ENCODE measurements around the gene MTERF1.

MTERF1 gene

DNA sequence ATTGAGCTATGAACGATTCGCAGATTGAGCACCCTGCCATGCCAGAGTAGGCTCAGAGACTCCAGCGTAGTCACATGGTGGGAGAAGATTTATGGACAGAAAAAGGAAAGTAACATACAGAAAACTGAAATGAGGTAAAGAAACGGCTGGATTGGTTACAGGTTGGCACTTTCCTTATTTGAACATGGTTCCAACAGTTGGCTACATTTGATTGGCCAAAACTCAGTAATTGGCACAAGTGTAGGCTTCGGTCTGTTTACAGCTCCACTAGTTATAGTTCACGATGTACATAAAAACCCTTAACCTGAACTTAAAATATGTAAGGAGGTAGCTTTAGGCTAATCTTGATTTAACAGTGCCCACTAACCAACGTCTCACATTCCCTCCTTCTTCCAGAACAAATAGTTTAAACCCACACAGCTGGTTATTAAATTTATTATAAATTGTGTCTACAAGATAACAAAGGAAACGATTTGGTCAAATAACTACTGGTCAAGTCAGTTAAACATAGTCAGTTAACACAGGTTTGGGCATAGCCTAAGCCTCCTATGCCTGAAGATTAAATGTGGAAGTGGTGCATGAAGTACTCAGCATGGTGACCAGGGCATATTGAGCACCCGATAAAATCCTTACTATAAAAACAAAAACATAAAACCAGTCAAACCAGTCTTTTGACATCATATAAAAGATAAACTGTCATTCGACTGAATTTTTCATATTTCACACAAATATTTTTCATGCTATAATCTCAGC is 17.9 kb upstream of the MTERF1 start:
- TF ChIP-seq FOXP2 (optimal IDR thresholded peaks at IDR 0.05; ENCODE audit: borderline replicate concordance, extremely low read depth, extremely low read length, insufficient read depth): no peak
- TF ChIP-seq POLR2AphosphoS5 (IDR thresholded peaks at IDR 0.05; ENCODE audit: low read depth, low read length): no peak
- TF ChIP-seq, protein P1, sequence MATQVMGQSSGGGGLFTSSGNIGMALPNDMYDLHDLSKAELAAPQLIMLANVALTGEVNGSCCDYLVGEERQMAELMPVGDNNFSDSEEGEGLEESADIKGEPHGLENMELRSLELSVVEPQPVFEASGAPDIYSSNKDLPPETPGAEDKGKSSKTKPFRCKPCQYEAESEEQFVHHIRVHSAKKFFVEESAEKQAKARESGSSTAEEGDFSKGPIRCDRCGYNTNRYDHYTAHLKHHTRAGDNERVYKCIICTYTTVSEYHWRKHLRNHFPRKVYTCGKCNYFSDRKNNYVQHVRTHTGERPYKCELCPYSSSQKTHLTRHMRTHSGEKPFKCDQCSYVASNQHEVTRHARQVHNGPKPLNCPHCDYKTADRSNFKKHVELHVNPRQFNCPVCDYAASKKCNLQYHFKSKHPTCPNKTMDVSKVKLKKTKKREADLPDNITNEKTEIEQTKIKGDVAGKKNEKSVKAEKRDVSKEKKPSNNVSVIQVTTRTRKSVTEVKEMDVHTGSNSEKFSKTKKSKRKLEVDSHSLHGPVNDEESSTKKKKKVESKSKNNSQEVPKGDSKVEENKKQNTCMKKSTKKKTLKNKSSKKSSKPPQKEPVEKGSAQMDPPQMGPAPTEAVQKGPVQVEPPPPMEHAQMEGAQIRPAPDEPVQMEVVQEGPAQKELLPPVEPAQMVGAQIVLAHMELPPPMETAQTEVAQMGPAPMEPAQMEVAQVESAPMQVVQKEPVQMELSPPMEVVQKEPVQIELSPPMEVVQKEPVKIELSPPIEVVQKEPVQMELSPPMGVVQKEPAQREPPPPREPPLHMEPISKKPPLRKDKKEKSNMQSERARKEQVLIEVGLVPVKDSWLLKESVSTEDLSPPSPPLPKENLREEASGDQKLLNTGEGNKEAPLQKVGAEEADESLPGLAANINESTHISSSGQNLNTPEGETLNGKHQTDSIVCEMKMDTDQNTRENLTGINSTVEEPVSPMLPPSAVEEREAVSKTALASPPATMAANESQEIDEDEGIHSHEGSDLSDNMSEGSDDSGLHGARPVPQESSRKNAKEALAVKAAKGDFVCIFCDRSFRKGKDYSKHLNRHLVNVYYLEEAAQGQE (IDR thresholded peaks at IDR 0.05; ENCODE audit: insufficient read depth in 1 of 2, low read depth in 2 of 2, low read length in 2 of 2): no peak
- TF ChIP-seq SIN3A (IDR thresholded peaks at IDR 0.05; ENCODE audit: borderline replicate concordance, insufficient read depth, low read length): no peak
- TF ChIP-seq TAF1 (IDR thresholded peaks at IDR 0.05; ENCODE audit: borderline replicate concordance, insufficient read depth, low read length): no peak

DNA sequence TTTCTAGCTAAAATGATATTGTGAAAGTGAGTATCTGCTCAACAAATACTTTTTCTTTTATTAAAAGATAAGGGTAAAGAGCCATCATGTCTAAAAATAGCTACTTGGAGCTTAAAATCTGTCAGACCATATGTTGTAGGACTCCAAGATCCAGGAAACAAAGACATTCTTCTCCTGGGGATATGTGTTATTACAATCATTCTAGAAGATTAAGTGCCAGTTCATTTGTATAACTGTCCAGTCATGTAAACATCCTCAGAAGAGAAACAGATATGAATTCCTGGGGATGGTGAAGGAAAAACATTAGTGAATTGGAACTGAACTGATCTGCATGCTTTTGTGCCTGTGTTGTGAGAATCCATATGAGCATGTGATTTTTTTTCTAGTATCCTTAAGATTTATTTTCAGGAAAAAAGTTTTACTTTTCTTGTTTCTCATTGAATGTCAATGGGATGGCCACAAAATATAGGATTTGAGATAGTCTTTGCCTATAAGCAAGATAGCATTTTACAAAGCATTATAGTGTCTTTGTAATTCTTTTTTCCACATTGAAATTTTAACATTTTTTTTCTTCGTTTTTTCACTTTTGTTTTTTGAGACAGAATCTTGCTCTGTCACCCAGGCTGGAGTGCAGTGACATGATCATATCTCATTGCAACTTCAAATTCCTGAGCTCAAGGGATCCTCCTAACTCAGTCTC is 14.4 kb upstream of the MTERF1 start:
- TF ChIP-seq FOXP2 (optimal IDR thresholded peaks at IDR 0.05; ENCODE audit: borderline replicate concordance, extremely low read depth, extremely low read length, insufficient read depth) (no peak), TAF1 (IDR thresholded peaks at IDR 0.05; ENCODE audit: borderline replicate concordance, insufficient read depth, low read length) (no peak), POLR2AphosphoS5 (IDR thresholded peaks at IDR 0.05; ENCODE audit: low read depth, low read length) (no peak), SIN3A (IDR thresholded peaks at IDR 0.05; ENCODE audit: borderline replicate concordance, insufficient read depth, low read length) (no peak)
- TF ChIP-seq, protein P1 (IDR thresholded peaks at IDR 0.05; ENCODE audit: insufficient read depth in 1 of 2, low read depth in 2 of 2, low read length in 2 of 2): no peak

DNA sequence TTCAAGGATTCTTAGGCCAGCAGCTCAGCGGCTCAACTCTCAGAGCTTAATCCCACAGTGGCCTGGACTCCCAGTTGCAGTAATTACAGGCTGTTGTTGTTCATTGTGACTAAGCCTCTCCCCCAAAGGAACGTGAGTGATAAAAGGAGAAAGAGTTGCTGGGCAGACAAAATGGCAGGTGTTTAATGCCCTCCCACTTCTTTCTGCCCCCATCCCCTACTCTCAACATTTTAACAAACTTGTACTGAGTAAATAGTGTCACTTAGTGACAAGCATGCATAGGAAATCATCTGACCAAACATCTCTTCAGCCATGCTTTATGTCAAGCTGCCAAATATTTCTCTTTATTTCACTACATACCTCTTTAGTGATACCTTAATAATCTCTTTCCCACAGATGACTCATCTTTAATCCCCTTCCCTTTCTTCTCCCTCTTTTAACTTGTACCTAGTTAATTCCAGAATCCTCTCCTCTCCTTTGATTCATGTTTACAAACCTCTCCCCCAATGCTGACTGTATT is 12.4 kb upstream of the MTERF1 start:
- TF ChIP-seq, protein P1 (IDR thresholded peaks at IDR 0.05; ENCODE audit: insufficient read depth in 1 of 2, low read depth in 2 of 2, low read length in 2 of 2): no peak
- TF ChIP-seq POLR2AphosphoS5 (IDR thresholded peaks at IDR 0.05; ENCODE audit: low read depth, low read length) (no peak), FOXP2 (optimal IDR thresholded peaks at IDR 0.05; ENCODE audit: borderline replicate concordance, extremely low read depth, extremely low read length, insufficient read depth) (no peak), SIN3A (IDR thresholded peaks at IDR 0.05; ENCODE audit: borderline replicate concordance, insufficient read depth, low read length) (no peak), TAF1 (IDR thresholded peaks at IDR 0.05; ENCODE audit: borderline replicate concordance, insufficient read depth, low read length) (no peak)

DNA sequence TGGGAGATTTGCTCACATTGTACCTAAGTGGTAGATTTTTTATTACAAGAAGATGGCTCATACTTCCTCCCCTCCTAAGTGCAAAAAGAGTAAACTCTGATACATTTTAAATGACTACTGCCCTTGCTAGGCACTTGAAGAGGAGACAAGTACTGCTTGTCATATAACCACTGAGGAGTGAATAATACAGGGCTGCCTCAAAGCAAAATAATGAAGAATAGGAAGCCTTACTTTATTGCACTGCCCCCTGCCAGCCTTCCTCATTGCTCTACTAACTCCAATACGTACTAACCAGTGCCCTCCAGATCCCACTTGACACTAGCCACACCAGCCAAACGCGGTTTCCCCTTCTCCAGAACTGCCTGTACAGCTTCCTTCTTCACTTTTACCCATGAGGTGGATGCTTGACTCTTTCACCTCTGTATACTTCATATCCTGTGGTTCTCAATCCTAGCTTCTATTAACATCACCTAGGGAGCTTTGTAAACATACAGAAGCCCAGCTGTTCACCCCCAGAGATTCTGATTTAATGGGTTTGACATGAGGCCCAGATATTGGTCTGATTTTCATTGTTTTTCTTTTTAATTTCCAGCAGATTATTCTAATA is 11.7 kb upstream of the MTERF1 start:
- no peak for TF ChIP-seq SIN3A (IDR thresholded peaks at IDR 0.05; ENCODE audit: borderline replicate concordance, insufficient read depth, low read length)
- no peak for TF ChIP-seq POLR2AphosphoS5 (IDR thresholded peaks at IDR 0.05; ENCODE audit: low read depth, low read length)
- no peak for TF ChIP-seq FOXP2 (optimal IDR thresholded peaks at IDR 0.05; ENCODE audit: borderline replicate concordance, extremely low read depth, extremely low read length, insufficient read depth)
- TF ChIP-seq TAF1 (IDR thresholded peaks at IDR 0.05; ENCODE audit: borderline replicate concordance, insufficient read depth, low read length): no peak

DNA sequence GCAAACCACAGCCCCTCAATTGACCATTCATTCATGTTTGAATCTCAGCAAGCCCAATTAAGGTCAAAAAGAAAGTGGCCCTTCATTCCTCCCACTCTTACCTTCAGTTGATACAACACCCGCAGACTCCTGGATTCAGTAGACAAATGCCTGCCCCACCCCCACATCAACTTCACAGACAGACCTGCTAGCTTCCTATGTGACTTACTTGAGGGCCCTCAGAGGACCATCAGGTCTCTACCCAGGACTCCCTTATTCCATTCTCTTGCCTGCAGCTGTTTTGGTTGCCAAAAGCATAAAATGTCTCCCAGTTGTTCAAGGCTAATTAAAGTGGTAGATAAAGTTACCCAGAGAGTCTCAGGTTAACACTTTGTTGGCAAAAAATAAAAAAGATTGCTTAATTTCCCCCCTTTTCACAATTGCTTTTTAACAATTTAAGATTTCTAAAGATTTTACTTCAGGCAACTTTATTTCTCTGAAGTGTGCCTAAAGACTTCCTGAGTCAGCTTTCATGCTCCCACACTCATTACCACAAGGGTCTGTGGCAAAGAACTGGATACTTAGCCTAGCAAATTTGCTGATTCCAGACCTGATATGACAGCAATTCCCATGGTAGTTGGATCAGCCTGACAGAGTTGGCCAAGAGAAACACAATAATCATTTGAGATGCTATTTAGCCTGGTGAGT is 3.3 kb upstream of the MTERF1 start:
- TF ChIP-seq, protein P1 (IDR thresholded peaks at IDR 0.05; ENCODE audit: insufficient read depth in 1 of 2, low read depth in 2 of 2, low read length in 2 of 2): no peak
- TF ChIP-seq SIN3A (IDR thresholded peaks at IDR 0.05; ENCODE audit: borderline replicate concordance, insufficient read depth, low read length) (no peak), FOXP2 (optimal IDR thresholded peaks at IDR 0.05; ENCODE audit: borderline replicate concordance, extremely low read depth, extremely low read length, insufficient read depth) (no peak), POLR2AphosphoS5 (IDR thresholded peaks at IDR 0.05; ENCODE audit: low read depth, low read length) (no peak), TAF1 (IDR thresholded peaks at IDR 0.05; ENCODE audit: borderline replicate concordance, insufficient read depth, low read length) (no peak)

Measured in PFSK-1 (cell line).